Fibroblast of skin of abdomen (primary cell): Measurements from ENCODE around the gene GPD1L. TPM values are rescaled to one million over a fixed set of nuclear protein-coding genes. Genes with fewer than 3 reads are reported as not detected.
"Not testable (repeated sequence)": the region's sequence is repeated elsewhere in the genome, so short reads cannot be mapped to it uniquely, and the experiment has no call there.

Source experiments
- DNase-seq: peaks from one replicate; pipeline ENCODE4 v3.0.0-alpha.2; 2013
- polyA plus RNA-seq, 2 experiments: library from polyadenylated mRNA; unstranded; fragments of 120-200 nt; gene quantifications; one replicate each; pipeline ENCODE4 v1.2.1, GENCODE V29; 2013; ENCODE audit not compliant: insufficient read length in 2 of 2

The GPD1L gene
- polyA plus RNA-seq (2013, experiment 1 of 2; ENCODE audit: insufficient read length): 4.8 TPM
- 4.7 TPM for polyA plus RNA-seq (2013, experiment 2 of 2; ENCODE audit: insufficient read length)

GRCh38 chr3:32106132-32106928 lies at the start of gene GPD1L:
Gene GPD1L, plus strand, starts transcription at chr3:32106620. Its CDS starts 92 bp downstream, at chr3:32106712.
- DNase-seq: peak; percentile 94

- not testable (repeated sequence) for DNase-seq
Observed at GRCh38 chr3:32058465-32058864, 48.0 kb upstream of the GPD1L start.

- DNase-seq: no peak
Observed at GRCh38 chr3:32062950-32063582, 43.4 kb upstream of the GPD1L start.

- no peak for DNase-seq
Observed at GRCh38 chr3:32066686-32067085, 39.7 kb upstream of the GPD1L start.

GRCh38 chr3:32074194-32074593 lies 32.2 kb upstream of the GPD1L start:
- not testable (repeated sequence) for DNase-seq

- peak; percentile 13 for DNase-seq
Observed at GRCh38 chr3:32076566-32076965, 29.9 kb upstream of the GPD1L start.

GRCh38 chr3:32077260-32078084 lies 28.9 kb upstream of the GPD1L start:
- DNase-seq: no peak

GRCh38 chr3:32078085-32078634 lies 28.3 kb upstream of the GPD1L start:
- no peak for DNase-seq

- no peak for DNase-seq
Observed at GRCh38 chr3:32078864-32079263, 27.6 kb upstream of the GPD1L start.

- no peak for DNase-seq
Observed at GRCh38 chr3:32082721-32083120, 23.7 kb upstream of the GPD1L start.

GRCh38 chr3:32083702-32084270 lies 22.6 kb upstream of the GPD1L start:
- no peak for DNase-seq

- DNase-seq: no peak
Observed at GRCh38 chr3:32084870-32085269, 21.6 kb upstream of the GPD1L start.

- no peak for DNase-seq
Observed at GRCh38 chr3:32086464-32086863, 20.0 kb upstream of the GPD1L start.

GRCh38 chr3:32089476-32089875 lies 16.9 kb upstream of the GPD1L start:
- no peak for DNase-seq

GRCh38 chr3:32093204-32093603 lies 13.2 kb upstream of the GPD1L start:
- DNase-seq: no peak

- no peak for DNase-seq
Observed at GRCh38 chr3:32095431-32095830, 11.0 kb upstream of the GPD1L start.

- no peak for DNase-seq
Observed at GRCh38 chr3:32097768-32098167, 8.7 kb upstream of the GPD1L start.

GRCh38 chr3:32098528-32098927 lies 7.9 kb upstream of the GPD1L start:
- DNase-seq: no peak

- no peak for DNase-seq
Observed at GRCh38 chr3:32100465-32100864, 6.0 kb upstream of the GPD1L start.

- DNase-seq: no peak
Observed at GRCh38 chr3:32102289-32102688, 4.1 kb upstream of the GPD1L start.

- DNase-seq: no peak
Observed at GRCh38 chr3:32104492-32104891, 1.9 kb upstream of the GPD1L start.
